Immature natural killer cell (primary cell): Measurements from ENCODE around the gene TRAPPC2. TPM values are rescaled to one million over a fixed set of nuclear protein-coding genes. Genes with fewer than 3 reads are reported as not detected.

Source experiments
- DNase-seq, 3 donors: peaks; one replicate each; pipeline ENCODE4 v3.0.0; 2022; ENCODE audit warnings: mixed read lengths in 1 of 3
- H3K27ac Mint-ChIP-seq, 6 donors: one replicate each; pipeline ENCODE4 v1.8.0; 2020; ENCODE audit warnings: mixed read lengths in 6 of 6, mild to moderate bottlenecking in 5 of 6, inconsistent platforms in 4 of 6, moderate library complexity in 3 of 6
- H3K27me3 Mint-ChIP-seq, 3 donors: one replicate each; pipeline ENCODE4 v1.8.0; 2020 to 2021; ENCODE audit warnings: low read depth in 3 of 3, mild to moderate bottlenecking in 3 of 3, mixed read lengths in 3 of 3, moderate library complexity in 3 of 3, inconsistent platforms in 1 of 3
- H3K36me3 Mint-ChIP-seq, 3 donors: one replicate each; pipeline ENCODE4 v1.8.0; 2020; ENCODE audit warnings: mixed read lengths in 3 of 3, inconsistent platforms in 2 of 3, mild to moderate bottlenecking in 2 of 3
- H3K4me1 Mint-ChIP-seq, 2 donors: one replicate each; pipeline ENCODE4 v1.8.0; 2020; ENCODE audit warnings: inconsistent platforms in 2 of 2, mild to moderate bottlenecking in 2 of 2, mixed read lengths in 2 of 2, moderate library complexity in 1 of 2
- H3K4me3 Mint-ChIP-seq, 5 donors: one replicate each; pipeline ENCODE4 v1.8.0; 2020; ENCODE audit warnings: mild to moderate bottlenecking in 5 of 5, mixed read lengths in 5 of 5, inconsistent platforms in 3 of 5, moderate library complexity in 3 of 5
- H3K9me3 Mint-ChIP-seq, 6 donors: one replicate each; pipeline ENCODE4 v1.8.0; 2020; ENCODE audit warnings: mild to moderate bottlenecking in 6 of 6, mixed read lengths in 6 of 6, inconsistent platforms in 4 of 6, moderate library complexity in 3 of 6
- polyA plus RNA-seq, 3 donors: library from polyadenylated mRNA; unstranded; fragments of 300-500 nt; fragmentation: Illumina TruSeq; gene quantifications; one replicate each; pipeline ENCODE4 v1.2.3, GENCODE V29; 2021

Gene TRAPPC2
- polyA plus RNA-seq, 3 donors from 2014 or later: 48.8 to 60.1 (median 55.4) TPM

DNA sequence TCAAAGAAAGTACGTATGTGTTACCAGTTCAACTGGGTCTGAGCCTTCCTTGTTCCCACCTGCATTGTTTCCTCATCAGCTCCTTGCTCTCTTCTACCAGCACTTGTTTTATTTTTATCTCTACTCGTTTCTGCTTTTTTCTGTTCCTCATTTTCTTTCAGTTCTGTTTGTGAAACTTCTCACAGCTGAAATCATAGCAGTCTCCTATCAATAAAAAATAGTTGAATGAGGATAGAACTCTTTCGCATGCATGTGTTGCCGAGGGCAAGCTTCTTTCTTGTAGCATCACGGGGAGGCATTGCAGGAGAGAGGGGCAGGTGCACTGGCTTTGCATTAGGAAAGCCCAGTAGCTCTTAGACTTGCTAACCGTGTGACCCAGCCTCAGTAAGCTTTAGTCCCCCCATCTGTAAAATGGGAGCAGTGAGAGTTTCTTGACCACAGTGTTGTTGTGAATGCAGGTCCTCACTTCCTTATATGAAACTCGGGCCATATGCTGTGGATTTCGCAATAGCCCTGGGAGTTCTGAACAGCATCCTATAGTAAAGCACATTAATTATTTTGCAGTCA is 24.8 kb upstream of the TRAPPC2 start:
- no peak overlapping the region for H3K4me3 Mint-ChIP-seq
- H3K36me3 Mint-ChIP-seq: peaks cover 5 to 52% (median 35%) of the 10 kb centered on the region in 3 donors
- no peak for DNase-seq
- no peaks in the 10 kb centered on the region for H3K27me3 Mint-ChIP-seq
- H3K9me3 Mint-ChIP-seq: no peaks in the 10 kb centered on the region
- peak overlapping the region in 4 of 6 donors; percentile 10 to 63 (median 42) for H3K27ac Mint-ChIP-seq
- peaks cover 12 to 30% of the 10 kb centered on the region in 2 donors for H3K4me1 Mint-ChIP-seq

DNA sequence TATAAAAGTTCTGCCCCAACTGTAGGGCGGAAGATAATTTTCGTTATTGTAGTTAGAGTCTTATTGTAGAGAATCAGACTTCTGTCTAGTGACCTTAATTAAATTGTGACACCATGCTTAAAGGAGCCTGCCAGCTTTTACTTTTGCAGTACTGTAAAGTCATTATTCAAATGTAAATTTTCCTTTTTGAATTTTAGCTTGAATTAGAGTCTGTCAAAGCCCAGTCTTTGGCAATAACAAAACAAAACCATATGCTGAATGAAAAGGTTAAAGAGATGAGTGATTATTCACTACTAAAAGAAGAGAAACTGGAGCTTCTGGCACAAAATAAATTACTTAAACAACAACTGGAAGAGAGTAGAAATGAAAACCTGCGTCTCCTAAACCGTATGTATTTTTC is 22.0 kb upstream of the TRAPPC2 start:
- no peak for DNase-seq
- H3K4me1 Mint-ChIP-seq: peaks cover 16 to 47% of the 10 kb centered on the region in 2 donors
- H3K27me3 Mint-ChIP-seq: peaks cover 0 to 2% (median 0%) of the 10 kb centered on the region in 3 donors
- peak overlapping the region in 1 of 6 donors; percentile 10 for H3K27ac Mint-ChIP-seq
- H3K4me3 Mint-ChIP-seq: no peak overlapping the region
- H3K36me3 Mint-ChIP-seq: peaks cover 11 to 48% (median 35%) of the 10 kb centered on the region in 3 donors
- no peaks in the 10 kb centered on the region for H3K9me3 Mint-ChIP-seq

DNA sequence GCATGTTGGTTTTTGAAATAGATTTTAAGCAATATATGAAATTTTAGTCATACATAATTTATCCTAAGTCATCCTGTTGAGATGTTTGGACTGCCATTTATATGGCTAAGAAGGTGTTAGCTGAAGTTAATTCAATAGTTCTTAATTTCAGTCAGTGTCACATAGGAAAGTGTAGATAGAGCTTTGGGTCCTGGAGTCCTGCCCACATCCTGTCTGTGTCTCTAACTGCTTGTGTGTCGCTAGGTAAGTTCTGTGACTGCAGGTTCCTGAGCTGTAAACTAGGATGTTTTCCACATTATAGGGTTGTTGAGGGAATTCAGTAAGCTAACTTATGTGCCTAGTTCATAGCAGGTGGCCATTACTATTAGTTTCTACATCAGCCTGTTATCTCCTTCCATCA is 20.8 kb upstream of the TRAPPC2 start:
- Mint-ChIP-seq H3K27ac (peak overlapping the region in 4 of 6 donors; percentile 35 to 64 (median 56)), H3K36me3 (peaks cover 13 to 43% (median 26%) of the 10 kb centered on the region in 3 donors), H3K27me3 (peaks cover 0 to 2% (median 0%) of the 10 kb centered on the region in 3 donors), H3K4me3 (no peak overlapping the region), H3K9me3 (no peaks in the 10 kb centered on the region), H3K4me1 (peaks cover 21 to 50% of the 10 kb centered on the region in 2 donors)
- DNase-seq: no peak

DNA sequence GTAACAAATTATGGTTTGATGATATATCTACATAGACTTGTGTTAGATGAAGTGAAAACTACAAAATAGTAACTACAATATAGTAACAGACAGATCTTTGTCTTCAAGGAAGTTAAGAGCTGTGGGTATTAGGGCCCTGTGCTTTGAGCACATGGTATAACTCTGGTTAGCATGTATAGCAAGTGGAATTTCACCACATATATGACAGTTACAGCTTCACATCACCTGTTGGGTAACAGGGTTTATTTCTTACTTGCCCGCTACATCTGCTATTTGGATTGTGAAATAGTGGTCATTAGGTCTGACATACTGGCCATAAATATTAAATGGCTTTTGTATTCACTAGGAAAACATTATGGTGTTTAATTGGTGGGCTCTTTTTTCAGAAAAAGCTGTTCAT is 20.3 kb upstream of the TRAPPC2 start:
- Mint-ChIP-seq H3K36me3 (peaks cover 16 to 38% (median 23%) of the 10 kb centered on the region in 3 donors), H3K4me1 (peaks cover 24 to 50% of the 10 kb centered on the region in 2 donors), H3K4me3 (no peak overlapping the region), H3K27ac (peak overlapping the region in 2 of 6 donors; percentile 59 to 64), H3K27me3 (peaks cover 0 to 2% (median 0%) of the 10 kb centered on the region in 3 donors), H3K9me3 (no peaks in the 10 kb centered on the region)
- no peak for DNase-seq

DNA sequence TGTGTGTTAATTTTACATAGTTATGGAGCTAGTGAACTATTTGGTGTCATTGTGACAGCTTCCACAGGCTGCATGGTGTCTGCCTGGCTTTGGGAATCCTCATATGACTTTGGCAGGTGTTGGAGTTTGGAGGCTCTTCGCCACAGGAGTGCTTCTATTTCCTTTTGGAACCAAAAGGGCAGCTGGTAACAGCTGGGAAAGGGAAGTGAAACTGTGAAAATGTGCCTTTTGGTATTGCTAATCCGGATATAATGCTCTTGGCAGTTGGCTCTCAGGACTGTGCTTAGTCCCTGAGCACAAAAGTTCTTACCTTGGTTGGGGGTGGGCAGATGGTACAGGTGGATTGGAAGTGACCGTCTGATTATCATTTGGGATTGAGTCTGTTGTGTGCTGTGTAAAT is 18.2 kb upstream of the TRAPPC2 start:
- peaks cover 25 to 42% of the 10 kb centered on the region in 2 donors for H3K4me1 Mint-ChIP-seq
- peaks cover 0 to 4% (median 2%) of the 10 kb centered on the region in 3 donors for H3K27me3 Mint-ChIP-seq
- H3K36me3 Mint-ChIP-seq: peaks cover 12 to 24% (median 17%) of the 10 kb centered on the region in 3 donors
- no peak for DNase-seq
- peak overlapping the region in 4 of 6 donors; percentile 3 to 85 (median 34) for H3K27ac Mint-ChIP-seq
- no peaks in the 10 kb centered on the region for H3K9me3 Mint-ChIP-seq
- peak overlapping the region in 1 of 5 donors; percentile 10 for H3K4me3 Mint-ChIP-seq

DNA sequence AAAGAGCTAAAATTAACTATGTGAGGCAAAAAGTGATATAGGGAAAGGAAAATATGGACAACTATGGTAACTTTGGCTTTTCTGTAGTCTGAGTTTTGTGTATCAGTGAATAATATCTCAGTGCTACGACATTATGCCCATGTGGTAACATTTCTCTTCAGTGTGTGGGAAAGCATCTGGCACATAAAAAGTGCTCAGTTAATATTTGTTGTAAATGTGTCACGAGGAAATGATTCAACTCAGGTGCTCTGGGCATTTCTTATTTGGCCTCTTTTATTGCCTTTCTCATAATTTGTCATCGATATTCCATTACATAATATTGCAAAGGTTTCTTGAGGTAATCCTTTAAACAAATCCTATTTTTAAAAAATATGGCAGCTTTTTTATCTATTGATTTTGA is 17.7 kb upstream of the TRAPPC2 start:
- peaks cover 0 to 4% (median 2%) of the 10 kb centered on the region in 3 donors for H3K27me3 Mint-ChIP-seq
- peak overlapping the region in 5 of 6 donors; percentile 2 to 85 (median 73) for H3K27ac Mint-ChIP-seq
- peaks cover 28 to 48% of the 10 kb centered on the region in 2 donors for H3K4me1 Mint-ChIP-seq
- DNase-seq: no peak
- H3K4me3 Mint-ChIP-seq: no peak overlapping the region
- no peaks in the 10 kb centered on the region for H3K9me3 Mint-ChIP-seq
- H3K36me3 Mint-ChIP-seq: peaks cover 16 to 28% (median 17%) of the 10 kb centered on the region in 3 donors

DNA sequence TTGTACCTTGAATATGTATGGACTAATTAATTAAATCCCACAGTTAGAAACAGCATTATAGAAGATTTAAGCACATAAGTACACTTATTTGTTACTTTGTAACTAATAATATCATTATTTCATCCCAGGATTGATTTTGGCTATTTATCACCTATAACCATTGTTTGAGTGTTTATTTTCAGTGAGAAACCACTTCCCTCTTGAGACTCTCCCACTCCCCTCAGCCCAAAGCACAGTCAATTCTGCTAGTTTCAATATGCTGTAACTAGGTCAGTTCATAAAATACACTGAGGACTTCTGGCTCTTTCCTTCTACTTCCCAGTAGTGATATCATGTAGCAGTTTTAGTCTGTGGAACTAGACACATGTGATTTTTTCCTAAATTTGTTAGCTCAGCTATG is 16.4 kb upstream of the TRAPPC2 start:
- H3K36me3 Mint-ChIP-seq: peaks cover 19 to 33% (median 19%) of the 10 kb centered on the region in 3 donors
- peak overlapping the region in 4 of 5 donors; percentile 8 to 80 (median 14) for H3K4me3 Mint-ChIP-seq
- peaks cover 0 to 4% (median 2%) of the 10 kb centered on the region in 3 donors for H3K27me3 Mint-ChIP-seq
- H3K4me1 Mint-ChIP-seq: peaks cover 28 to 47% of the 10 kb centered on the region in 2 donors
- no peaks in the 10 kb centered on the region for H3K9me3 Mint-ChIP-seq
- DNase-seq: no peak
- peak overlapping the region; percentile 64 to 86 (median 76) for H3K27ac Mint-ChIP-seq

DNA sequence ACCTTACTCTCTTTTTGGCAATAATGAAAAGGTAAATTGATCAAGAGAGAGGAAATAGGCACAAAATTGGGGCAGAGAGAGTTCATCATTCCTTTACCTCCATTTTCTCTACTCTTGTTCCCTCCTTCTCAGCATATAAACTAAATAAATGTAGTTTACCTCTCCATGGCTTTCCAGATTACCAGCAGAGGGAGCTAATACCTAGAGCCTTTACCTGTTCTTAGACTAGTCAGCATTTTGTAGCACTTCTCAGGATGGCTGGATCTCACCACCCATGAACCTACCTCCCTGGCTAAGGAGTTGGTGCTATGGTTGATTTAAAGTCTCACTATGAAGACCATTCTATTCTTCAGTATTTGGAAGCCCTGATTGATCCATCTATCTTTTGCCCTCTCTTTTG is 15.8 kb upstream of the TRAPPC2 start:
- H3K27me3 Mint-ChIP-seq: peaks cover 0 to 4% (median 2%) of the 10 kb centered on the region in 3 donors
- DNase-seq: peak in 2 of 3 donors; percentile 28 to 37
- peak overlapping the region; percentile 64 to 86 (median 76) for H3K27ac Mint-ChIP-seq
- H3K9me3 Mint-ChIP-seq: no peaks in the 10 kb centered on the region
- peak overlapping the region in 1 of 5 donors; percentile 80 for H3K4me3 Mint-ChIP-seq
- peaks cover 23 to 41% of the 10 kb centered on the region in 2 donors for H3K4me1 Mint-ChIP-seq
- peaks cover 19 to 39% (median 24%) of the 10 kb centered on the region in 3 donors for H3K36me3 Mint-ChIP-seq

DNA sequence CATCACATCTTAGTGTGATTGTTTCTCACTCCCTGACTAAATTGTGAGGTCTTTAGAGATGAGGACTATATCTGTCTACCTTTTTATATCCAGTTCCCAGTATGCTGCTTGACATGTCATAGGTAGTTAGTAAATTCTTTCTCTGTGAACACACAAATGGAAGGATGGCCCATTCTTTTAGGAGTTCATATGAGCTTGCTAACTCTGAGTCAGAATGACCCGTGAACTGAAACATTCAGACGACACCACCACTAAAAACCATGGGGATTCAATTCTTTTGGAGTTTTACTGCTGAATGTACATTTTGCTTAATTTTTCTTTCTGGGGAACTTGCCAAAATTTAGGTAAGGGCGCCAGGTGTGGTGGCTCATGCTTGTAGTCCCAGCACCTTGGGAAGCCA is 14.1 kb upstream of the TRAPPC2 start:
- no peak overlapping the region for H3K4me3 Mint-ChIP-seq
- H3K4me1 Mint-ChIP-seq: peaks cover 23 to 39% of the 10 kb centered on the region in 2 donors
- peaks cover 19 to 39% (median 26%) of the 10 kb centered on the region in 3 donors for H3K36me3 Mint-ChIP-seq
- H3K27me3 Mint-ChIP-seq: peaks cover 0 to 6% (median 2%) of the 10 kb centered on the region in 3 donors
- no peaks in the 10 kb centered on the region for H3K9me3 Mint-ChIP-seq
- peak overlapping the region in 3 of 6 donors; percentile 6 to 57 (median 53) for H3K27ac Mint-ChIP-seq
- no peak for DNase-seq

DNA sequence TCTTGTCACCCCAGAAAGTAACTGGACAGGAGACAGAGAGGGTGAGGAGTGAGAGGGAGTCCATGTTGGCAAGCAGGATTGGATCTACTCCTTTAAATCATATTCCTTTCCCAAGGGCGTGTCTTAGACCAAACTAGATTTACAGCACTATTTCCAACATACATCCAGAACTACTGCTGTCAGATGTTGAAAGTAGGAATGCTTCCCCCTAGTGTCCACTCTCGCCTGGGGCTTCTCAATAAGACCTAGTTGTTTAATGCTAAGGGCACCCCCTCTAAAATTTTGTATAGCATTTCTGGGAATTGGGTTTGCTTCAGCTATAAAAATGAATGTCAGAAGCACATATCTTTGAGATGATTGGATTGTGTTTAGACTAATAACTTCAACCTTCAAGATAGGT is 13.4 kb upstream of the TRAPPC2 start:
- Mint-ChIP-seq H3K4me3 (no peak overlapping the region), H3K36me3 (peaks cover 15 to 34% (median 21%) of the 10 kb centered on the region in 3 donors), H3K27me3 (peaks cover 0 to 6% (median under 1%) of the 10 kb centered on the region in 3 donors), H3K9me3 (no peaks in the 10 kb centered on the region), H3K27ac (peak overlapping the region; percentile 53 to 87 (median 78)), H3K4me1 (peaks cover 29 to 42% of the 10 kb centered on the region in 2 donors)
- peak; percentile 41 to 56 (median 51) for DNase-seq

DNA sequence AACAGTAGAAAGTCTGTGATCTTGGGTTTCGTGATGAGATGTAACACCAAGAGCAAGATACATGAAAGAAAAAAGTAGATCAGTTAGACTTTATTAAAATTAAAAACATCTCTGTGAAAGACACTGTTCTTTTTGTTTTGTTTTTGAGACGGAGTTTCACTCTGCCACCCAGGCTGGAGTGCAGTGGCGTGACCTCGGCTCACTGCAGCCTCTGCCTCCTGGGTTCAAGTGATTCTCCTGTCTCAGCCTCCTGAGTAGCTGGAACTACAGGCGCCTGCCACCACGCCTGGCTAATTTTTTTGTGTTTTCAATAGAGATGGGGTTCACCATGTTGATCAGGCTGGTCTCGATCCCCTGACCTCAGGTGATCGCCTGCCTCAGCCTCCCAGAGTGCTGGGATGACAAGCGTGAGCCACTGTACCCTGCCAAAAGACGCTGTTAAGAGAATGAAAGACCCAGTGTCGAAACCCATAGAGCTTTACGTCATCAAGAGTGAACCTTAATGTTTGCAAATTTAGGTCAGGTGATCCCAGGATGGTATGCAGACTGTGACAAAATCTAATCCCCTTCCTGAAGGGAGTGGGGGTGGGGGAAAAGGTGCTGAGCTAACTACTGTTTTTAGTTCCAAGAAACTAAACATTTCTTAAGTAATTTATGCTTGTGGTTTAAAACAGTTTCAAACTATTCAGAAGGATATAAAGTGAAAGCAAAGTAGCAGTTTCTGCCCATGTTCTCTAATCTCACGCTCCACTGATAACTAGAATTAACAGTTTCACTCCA is 8.2 kb upstream of the TRAPPC2 start:
- H3K4me3 Mint-ChIP-seq: peak overlapping the region; percentile 70 to 89 (median 77)
- peaks cover 0 to 9% (median 4%) of the 10 kb centered on the region in 3 donors for H3K27me3 Mint-ChIP-seq
- DNase-seq: peak; percentile 54 to 71 (median 59)
- no peaks in the 10 kb centered on the region for H3K9me3 Mint-ChIP-seq
- H3K4me1 Mint-ChIP-seq: peaks cover 31 to 45% of the 10 kb centered on the region in 2 donors
- H3K27ac Mint-ChIP-seq: peak overlapping the region; percentile 94 to 98 (median 96)
- H3K36me3 Mint-ChIP-seq: peaks cover 7 to 32% (median 28%) of the 10 kb centered on the region in 3 donors

DNA sequence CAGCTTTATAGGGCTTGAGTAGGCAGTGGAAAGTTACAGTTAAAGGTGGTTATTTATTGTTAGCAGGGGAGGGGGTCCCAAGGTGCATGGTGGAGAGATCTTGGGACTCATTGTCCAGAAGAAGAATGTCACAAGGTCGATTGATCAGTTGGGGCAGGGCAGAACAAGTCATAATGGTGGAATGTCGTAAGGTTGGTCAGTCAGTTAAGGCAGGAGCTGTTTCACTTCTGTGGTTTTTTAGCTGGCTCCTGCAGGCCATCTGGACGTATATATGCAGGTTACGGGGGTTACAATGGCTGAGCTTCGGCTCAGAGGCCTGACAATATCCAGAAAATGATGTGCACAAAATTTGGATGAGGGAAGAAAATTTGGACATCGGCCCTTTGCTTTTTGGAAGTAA is 7.3 kb upstream of the TRAPPC2 start:
- Mint-ChIP-seq H3K36me3 (peaks cover 0 to 28% (median 24%) of the 10 kb centered on the region in 3 donors), H3K4me3 (peak overlapping the region in 4 of 5 donors; percentile 3 to 89 (median 78)), H3K9me3 (no peaks in the 10 kb centered on the region), H3K27ac (peak overlapping the region; percentile 94 to 98 (median 96)), H3K27me3 (peaks cover 0 to 9% (median 4%) of the 10 kb centered on the region in 3 donors), H3K4me1 (peaks cover 35 to 49% of the 10 kb centered on the region in 2 donors)
- DNase-seq: no peak

DNA sequence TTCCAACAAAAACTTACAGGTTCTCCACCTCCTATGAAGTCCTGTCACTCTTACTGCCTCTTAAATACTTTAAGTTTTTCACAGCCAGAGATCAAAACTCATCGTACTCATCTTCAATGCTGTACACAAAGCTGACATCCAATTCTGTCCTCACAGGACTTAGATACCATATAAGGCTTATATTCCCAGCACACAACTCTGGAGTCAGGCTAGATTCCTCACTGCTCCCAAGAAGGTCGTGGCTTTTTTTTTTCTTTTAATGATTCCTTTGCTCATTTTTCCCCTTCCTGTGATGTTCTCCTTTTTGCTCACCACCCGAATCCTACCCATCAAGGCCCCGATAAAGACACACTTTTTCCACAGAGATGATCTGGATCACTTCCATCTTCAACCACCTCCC is 914 bp downstream of the TRAPPC2 start:
- Mint-ChIP-seq H3K9me3 (peaks cover 0 to 4% (median 0%) of the 10 kb centered on the region in 6 donors), H3K27me3 (peaks cover 0 to 6% (median 5%) of the 10 kb centered on the region in 3 donors), H3K36me3 (peaks cover 3 to 17% (median 5%) of the 10 kb centered on the region in 3 donors), H3K4me1 (peaks cover 74 to 91% of the 10 kb centered on the region in 2 donors), H3K4me3 (peak overlapping the region; percentile 87 to 99 (median 98)), H3K27ac (peak overlapping the region; percentile 92 to 99 (median 96))
- no peak for DNase-seq
